K562 (cell line): Measurements from ENCODE around the gene ACTN4. TPM values are rescaled to one million over a fixed set of nuclear protein-coding genes. Genes with fewer than 3 reads are reported as not detected.

Experiments used
- CHD4 ChIP-seq: fragments of 200-600 bp; sonication (generic); IDR thresholded peaks from 3 replicates; pipeline ENCODE4 v1.6.1; 2012; ENCODE audit warnings: low read depth, mild to moderate bottlenecking, mixed read lengths, low read length, inconsistent platforms; ENCODE audit not compliant: insufficient read depth, insufficient replicate concordance, poor library complexity, severe bottlenecking
- GTF3C2 ChIP-seq: IDR thresholded peaks from 3 replicates; pipeline ENCODE4 v1.6.1; 2011; ENCODE audit warnings: borderline replicate concordance, mild to moderate bottlenecking, moderate library complexity; ENCODE audit not compliant: insufficient read length; ENCODE audit errors: extremely low read depth
- KAT7 ChIP-seq: sonication (generic); formaldehyde crosslinking; IDR thresholded peaks from 2 replicates; pipeline ENCODE4 v1.8.0; 2022; ENCODE audit warnings: missing genetic modification reagents, mild to moderate bottlenecking, borderline replicate concordance
- MCM7 ChIP-seq, 2 experiments: fragments of 450-650 bp; IDR thresholded peaks; 2 replicates each; pipeline ENCODE4 v1.6.1; 2016 to 2018
- MEIS2 ChIP-seq: fragments of 450-650 bp; IDR thresholded peaks from 2 replicates; pipeline ENCODE4 v1.6.1; 2014; ENCODE audit warnings: mild to moderate bottlenecking; ENCODE audit not compliant: partially characterized antibody
- RBM25 ChIP-seq: fragments of 200-400 bp; formaldehyde crosslinking; IDR thresholded peaks from 2 replicates; pipeline ENCODE4 v1.6.1; 2018; ENCODE audit warnings: low read length, low read depth, moderate library complexity; ENCODE audit not compliant: severe bottlenecking
- RHOXF2B ChIP-seq: fragments of 250-450 bp; sonication (Bioruptor Pico); conservative IDR thresholded peaks from 2 replicates; pipeline ENCODE4 v1.5.1; 2021
- SMARCC2 ChIP-seq: fragments of 450-650 bp; IDR thresholded peaks from 2 replicates; pipeline ENCODE4 v1.6.1; 2017; ENCODE audit warnings: antibody characterized with exemption, moderate library complexity, mild to moderate bottlenecking, low read depth
- TFAM ChIP-seq: fragments of 250-450 bp; sonication (Bioruptor Pico); conservative IDR thresholded peaks from 2 replicates; pipeline ENCODE4 v1.5.0; 2021; ENCODE audit warnings: mild to moderate bottlenecking, moderate library complexity
- WHSC1 ChIP-seq: IDR thresholded peaks from one replicate; pipeline ENCODE4 v1.6.1; 2012; ENCODE audit warnings: low read length, control low read depth, inconsistent platforms
- ZBTB5 ChIP-seq: fragments of 450-650 bp; IDR thresholded peaks from 2 replicates; pipeline ENCODE4 v1.6.1; 2017; ENCODE audit warnings: antibody characterized with exemption
- ZNF134 ChIP-seq: fragments of 250-450 bp; sonication (Bioruptor Pico); conservative IDR thresholded peaks from 2 replicates; pipeline ENCODE4 v1.4.0; 2020
- ZNF232 ChIP-seq: sonication (generic); formaldehyde crosslinking; IDR thresholded peaks from 2 replicates; pipeline ENCODE4 v1.8.0; 2022; ENCODE audit warnings: mild to moderate bottlenecking, missing genetic modification reagents
- polyA plus RNA-seq, 8 experiments: library from polyadenylated mRNA; depleted of rRNA in 4 of 8; stranded (reverse) in 5 of 8; unstranded in 3 of 8; fragments of >200 nt; fragmentation: Nextera tagmentation in 2 of 8; fragmentation: Illumina TruSeq in 1 of 8; extraction: Ambion mirVana in 2 of 8; extraction: Trizol in 1 of 8; gene quantifications; 2 replicates each; pipeline versions ENCODE4 v1.2.1 to v1.2.3, GENCODE V29; 2011 to 2014; ENCODE audit warnings: inconsistent platforms in 1 of 8, missing spikeins in 1 of 8
- total RNA-seq, 7 experiments: library from RNA; depleted of rRNA in 6 of 7; stranded (reverse); fragments of >200 nt in 6 of 7; fragmentation: Illumina TruSeq in 2 of 7; extraction: Trizol in 2 of 7; gene quantifications; 2 replicates each; pipeline versions ENCODE4 v1.2.1 to v1.2.3, GENCODE V29; 2011 to 2021; ENCODE audit warnings: low replicate concordance in 1 of 7

Gene ACTN4
- total and polyA plus RNA-seq, 9 of the 15 experiments (the other 6 are each of a cell fraction or from before 2014, with no cell fraction given): 3.1 to 385 (median 125) TPM

DNA sequence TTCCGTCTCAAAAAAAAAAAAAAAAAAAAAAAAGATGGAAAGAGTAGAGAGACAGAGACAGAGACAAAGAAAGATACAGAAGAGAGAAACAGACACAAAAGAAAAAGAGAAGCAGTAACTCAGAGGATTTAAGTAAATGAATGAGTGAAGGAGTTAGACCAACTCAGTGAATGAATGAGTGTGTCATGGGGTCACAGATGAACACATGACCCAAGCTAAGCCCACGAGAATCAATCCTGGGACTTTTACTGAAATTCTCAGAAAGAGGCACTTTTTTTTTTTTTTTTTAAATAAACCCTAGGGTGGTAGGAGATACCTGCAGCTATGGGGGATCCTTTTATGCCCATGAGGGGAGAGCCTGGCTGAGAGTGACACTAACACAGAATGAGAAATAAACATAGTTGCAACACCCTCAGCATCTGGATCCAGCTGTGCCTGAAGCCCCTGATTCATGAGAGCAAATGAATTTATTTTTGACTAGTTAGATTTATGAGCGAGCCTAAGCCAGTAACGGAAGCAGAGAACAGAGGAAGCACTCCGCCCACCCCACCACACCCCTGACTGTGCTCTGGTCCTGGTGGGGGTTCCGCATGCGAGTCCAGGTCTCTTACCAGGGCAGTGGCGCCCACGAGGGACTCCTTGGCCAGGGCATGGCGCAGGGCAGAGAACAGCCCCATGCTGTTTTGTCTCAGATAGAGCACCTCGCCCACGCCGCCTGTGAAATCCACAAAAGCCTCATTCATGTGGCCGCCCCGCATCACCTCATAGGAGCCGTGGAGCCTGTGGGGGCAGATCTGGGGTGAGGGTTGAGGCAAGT, 92.2 kb downstream of the ACTN4 start (continued):
- TF ChIP-seq MCM7 (IDR thresholded peaks at IDR 0.05) (no peak), MEIS2 (peak; percentile 78), ZNF134 (no peak), CHD4 (no peak), ZBTB5 (no peak), WHSC1 (no peak), SMARCC2 (no peak), RBM25 (peak; percentile 86), ZNF232 (CRISPR knock-in tag) (no peak), RHOXF2B (no peak), KAT7 (CRISPR knock-in tag) (no peak), TFAM (CRISPR knock-in tag) (no peak), GTF3C2 (no peak)
